ENCODE measurements around the gene SSC4D.
"Not testable (repeated sequence)": the region's sequence is repeated elsewhere in the genome, so short reads cannot be mapped to it uniquely, and the experiment has no call there.

GRCh38 chr7:76395605-76395964 is 13.9 kb downstream of the SSC4D start:
- not testable (repeated sequence) for TF ChIP-seq CTCF (conservative IDR thresholded peaks at IDR 0.05 in 1 of 2, IDR thresholded peaks at IDR 0.05 in 1 of 2; ENCODE audit: low read depth in 1 of 2, low read length in 2 of 2); EZH2 (IDR thresholded peaks at IDR 0.05; ENCODE audit: low read length, missing control alignments)
